Motor neuron (in vitro differentiated cells): ENCODE measurements around the gene DNAJC12. TPM values are rescaled to one million over a fixed set of nuclear protein-coding genes. Genes with fewer than 3 reads are reported as not detected.
"Not testable (repeated sequence)": the region's sequence is repeated elsewhere in the genome, so short reads cannot be mapped to it uniquely, and the experiment has no call there.

Experiments used
- ATAC-seq, 8 experiments: fragments of 200-7000 bp; cut with Tn5 transposase; replicated peaks in 6 of 8; 2 replicates each; pipeline ENCODE4 v1.8.0; 2021; ENCODE audit warnings: mild to moderate bottlenecking in 8 of 8, moderate library complexity in 8 of 8
- H3K27ac ChIP-seq, 2 donors: fragments of 250-450 bp; sonication (Bioruptor Pico); 2 replicates each; pipeline ENCODE4 v1.9.0; 2021; ENCODE audit warnings: antibody characterized with exemption in 2 of 2, mild to moderate bottlenecking in 2 of 2, moderate library complexity in 1 of 2
- H3K4me1 ChIP-seq, 2 donors: fragments of 250-450 bp; sonication (Bioruptor Pico); replicated peaks in 1 of 2; 2 replicates each; pipeline ENCODE4 v1.6.1; 2021; ENCODE audit warnings: antibody characterized with exemption in 2 of 2, mild to moderate bottlenecking in 2 of 2, moderate library complexity in 1 of 2
- H3K4me3 ChIP-seq, 5 donors: fragments of 250-450 bp; sonication (Bioruptor Pico); 2 replicates each; pipeline ENCODE4 v1.9.0; 2021; ENCODE audit warnings: antibody characterized with exemption in 5 of 5, mild to moderate bottlenecking in 5 of 5, moderate library complexity in 4 of 5
- WGBS, 10 experiments: fragments of 450-650 bp; shearing (Covaris generic); methylation state at CpG; one replicate each; pipeline ENCODE4 v1.0.0; 2022; 5-methylcytosine and 5-hydroxymethylcytosine counted together
- in situ Hi-C, 9 experiments: fragments of 400-800 bp; cut with MboI; loops; one replicate each; pipeline ENCODE4 v1.15.0; 2021; ENCODE audit warnings: low sequenced_read_pairs in 9 of 9, low pct_unique_long_range_greater_than_20kb in 2 of 9; ENCODE audit not compliant: unreplicated experiment in 9 of 9
- total RNA-seq, 8 experiments: library from RNA; unstranded; fragments of 300-600 nt; gene quantifications; 2 replicates each; pipeline versions ENCODE4 v1.2.3 to v1.2.4, GENCODE V29; 2022

DNAJC12 gene
- total RNA-seq = 100 to 1,000 TPM in 1 of 8 experiments, 10 to 100 TPM in 7; 18.3 to 175 (median 50.1) TPM

DNA sequence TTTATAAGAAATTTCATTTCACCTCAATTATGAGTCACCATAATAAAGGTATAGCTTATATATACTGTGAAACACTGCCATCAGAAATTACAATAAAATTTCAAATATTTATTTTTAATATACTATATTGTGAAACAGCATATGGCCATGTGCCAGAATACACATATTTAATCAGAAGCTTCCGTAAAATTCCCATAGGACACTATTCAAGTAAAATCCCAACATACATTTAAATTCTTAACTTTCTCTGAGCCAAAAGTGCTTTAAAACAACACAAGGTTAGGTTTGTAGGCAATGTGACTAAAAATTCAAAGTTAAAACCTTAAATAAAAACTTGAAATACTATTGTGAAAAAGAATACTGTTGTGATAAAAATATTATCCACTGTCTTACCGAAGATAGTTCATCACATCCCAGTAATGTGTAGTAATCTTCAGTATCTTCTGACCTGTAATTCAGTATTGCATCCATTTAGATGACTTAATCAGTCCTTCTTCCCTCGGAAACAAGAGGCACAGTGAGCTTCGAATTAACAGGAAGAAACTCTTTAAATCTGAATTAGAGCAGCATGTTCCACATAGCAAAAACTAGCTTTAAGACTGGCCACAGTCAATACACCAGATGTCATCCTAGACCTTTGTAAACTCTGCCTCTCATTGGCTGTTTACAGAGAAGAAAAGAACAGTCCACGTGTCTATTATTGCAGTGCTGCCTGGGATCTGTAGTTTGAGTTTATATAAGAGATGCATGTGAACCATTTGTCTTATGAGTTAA lies at the start of gene DNAJC12:
TSS of gene DNAJC12 (minus strand) at position 648 of the 774 bp plus-strand sequence. CDS start at position 471, 177 bp downstream.
- ATAC-seq = peak; percentile 96 to 100 (median 100)
- Histone ChIP-seq H3K4me1 (peaks cover 6 to 9% of the 10 kb centered on the region in 2 donors), H3K4me3 (peak within 1 kb of the TSS; percentile 32 to 53 (median 41)), H3K27ac (no peak within 1 kb of the TSS)
- 0 to 54% (median 33%) methylated on average over 3 to 5 of the region's 5 CpGs; no CpG with 5 or more reads in 1 of the 10 experiments for WGBS, 10 experiments
- in situ Hi-C loops = no loop called here

DNA sequence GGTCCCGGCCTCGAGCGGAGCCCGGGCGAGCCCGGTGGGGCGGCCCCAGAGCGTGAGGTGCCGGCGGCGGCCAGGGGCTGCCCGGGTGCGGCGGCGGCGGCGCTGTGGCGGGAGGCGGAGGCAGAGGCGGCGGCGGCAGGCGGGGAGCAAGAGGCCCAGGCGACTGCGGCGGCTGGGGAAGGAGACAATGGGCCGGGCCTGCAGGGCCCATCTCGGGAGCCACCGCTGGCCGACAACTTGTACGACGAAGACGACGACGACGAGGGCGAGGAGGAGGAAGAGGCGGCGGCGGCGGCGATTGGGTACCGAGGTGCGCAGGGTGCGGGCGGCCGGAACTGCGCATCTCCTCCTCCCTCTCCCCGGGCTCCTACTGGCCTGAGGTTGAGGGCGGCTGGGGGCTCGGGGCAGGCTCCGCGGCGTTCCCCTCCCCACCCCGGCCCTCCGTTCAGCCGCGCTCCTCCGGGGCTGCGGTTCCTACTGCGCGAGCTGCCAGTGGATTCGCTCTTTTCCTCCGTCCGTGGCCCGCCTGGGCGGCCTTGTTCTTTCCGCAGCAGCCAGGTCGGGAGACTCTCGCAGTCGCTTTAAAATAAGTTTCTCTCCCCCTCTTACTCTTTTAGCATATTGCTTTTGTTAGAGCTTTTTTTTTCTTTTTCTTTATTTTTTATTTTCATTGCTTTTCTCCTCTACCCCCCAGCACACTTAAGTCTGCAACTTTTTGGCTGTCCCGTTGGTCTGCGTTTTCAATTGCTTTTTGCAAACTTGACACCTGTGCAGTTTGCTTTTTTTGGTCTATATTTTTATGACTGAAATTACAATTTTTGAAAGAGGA lies 47.1 kb upstream of the DNAJC12 start:
- peak overlapping the region; percentile 56 to 84 (median 74) for H3K4me3 ChIP-seq
- in situ Hi-C loops = no loop called here
- 0 to 4% (median 0%) methylated on average over 4 to 24 of the region's 73 CpGs for WGBS, 10 experiments
- peaks cover 0 to 8% of the 10 kb centered on the region in 2 donors for H3K4me1 ChIP-seq
- peak overlapping the region; percentile 96 to 97 for H3K27ac ChIP-seq
- ATAC-seq = peak; percentile 66 to 80 (median 76)

DNA sequence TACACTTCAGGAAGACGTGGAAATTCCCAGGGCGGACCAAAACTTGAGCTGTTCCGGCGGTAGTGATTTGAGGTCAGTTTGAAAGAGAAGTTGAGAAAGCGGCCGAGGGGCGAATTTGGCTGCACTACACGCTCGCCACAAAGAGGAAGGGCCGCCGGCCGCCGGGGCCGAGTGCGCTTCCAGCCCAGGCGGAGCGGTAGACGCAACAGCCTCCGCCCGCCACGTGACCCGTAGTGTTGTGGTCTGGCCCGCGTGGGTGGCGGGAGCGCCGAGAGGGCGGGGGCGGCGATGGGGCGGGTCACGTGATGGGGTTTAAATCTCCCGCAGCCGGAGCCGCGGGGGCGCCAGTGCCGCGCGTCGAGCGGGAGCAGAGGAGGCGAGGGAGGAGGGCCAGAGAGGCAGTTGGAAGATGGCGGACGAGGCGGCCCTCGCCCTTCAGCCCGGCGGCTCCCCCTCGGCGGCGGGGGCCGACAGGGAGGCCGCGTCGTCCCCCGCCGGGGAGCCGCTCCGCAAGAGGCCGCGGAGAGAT lies 46.4 kb upstream of the DNAJC12 start, which contains the start of gene SIRT1:
TSS of gene SIRT1 (plus strand) at position 344 of the 529 bp plus-strand sequence. CDS start at position 410, 66 bp downstream.
- 0 to 10% (median 1%) methylated on average over 1 to 13 of the region's 62 CpGs; no CpG with 5 or more reads in 4 of the 10 experiments for WGBS, 10 experiments
- in situ Hi-C loops = no loop called here
- H3K4me1 ChIP-seq = peaks cover 0 to 8% of the 10 kb centered on the region in 2 donors
- peak within 1 kb of the TSS; percentile 56 to 84 (median 74) for H3K4me3 ChIP-seq
- peak; percentile 81 to 92 (median 89) for ATAC-seq
- peak within 1 kb of the TSS; percentile 96 to 97 for H3K27ac ChIP-seq

GRCh38 chr10:67883710-67884312 lies 45.8 kb upstream of the DNAJC12 start:
- ATAC-seq = peak in 7 of 8 experiments; percentile 10 to 34 (median 32)
- in situ Hi-C loops = no loop called here
- Histone ChIP-seq H3K4me1 (peaks cover 0 to 8% of the 10 kb centered on the region in 2 donors), H3K4me3 (peak overlapping the region; percentile 56 to 84 (median 74)), H3K27ac (peak overlapping the region; percentile 62 to 97)
- WGBS, 10 experiments = 0 to 80% (median 11%) methylated on average over 1 to 13 of the region's 13 CpGs

DNA sequence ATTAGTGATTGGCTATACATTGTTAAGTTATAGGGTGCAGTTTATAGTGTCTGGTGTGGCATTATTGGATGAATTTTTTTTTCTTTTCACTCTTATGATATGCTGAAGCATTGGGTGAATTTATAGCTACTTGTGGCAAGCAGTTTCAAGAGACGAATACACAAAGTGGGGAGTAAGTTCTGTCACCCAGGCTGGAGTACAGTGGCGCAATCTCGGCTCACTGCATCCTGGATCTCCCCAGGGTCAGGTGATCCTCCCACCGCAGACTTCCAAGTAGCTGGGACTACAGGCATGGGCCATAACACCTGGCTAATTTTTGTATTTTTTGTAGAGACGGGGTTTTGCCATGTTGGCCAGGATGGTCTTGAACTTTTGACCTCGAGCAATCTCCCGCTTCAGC lies 40.1 kb upstream of the DNAJC12 start:
- H3K4me3 ChIP-seq = no peak overlapping the region
- H3K27ac ChIP-seq = no peak overlapping the region
- in situ Hi-C loops = no loop called here
- peaks cover 2 to 4% of the 10 kb centered on the region in 2 donors for H3K4me1 ChIP-seq
- 61 to 100% (median 96%) methylated on average over 1 to 7 of the region's 7 CpGs; no CpG with 5 or more reads in 3 of the 10 experiments for WGBS, 10 experiments
- no peak for ATAC-seq

GRCh38 chr10:67877421-67877820 lies 39.4 kb upstream of the DNAJC12 start:
- H3K27ac ChIP-seq, H3K4me1 ChIP-seq, in situ Hi-C loops, ATAC-seq, H3K4me3 ChIP-seq: not testable (repeated sequence)
- 76 to 100% (median 93%) methylated on average over 3 to 8 of the region's 11 CpGs; no CpG with 5 or more reads in 3 of the 10 experiments for WGBS, 10 experiments

- no peak for ATAC-seq
- Histone ChIP-seq H3K4me3 (no peak overlapping the region), H3K27ac (no peak overlapping the region), H3K4me1 (peaks cover 2 to 4% of the 10 kb centered on the region in 2 donors)
- in situ Hi-C loops = no loop called here
- WGBS, 10 experiments = 25 to 100% (median 73%) methylated on average over 1 to 3 of the region's 3 CpGs
Measured at GRCh38 chr10:67875340-67876238, 37.6 kb upstream of the DNAJC12 start.

GRCh38 chr10:67869996-67870395 lies 32.0 kb upstream of the DNAJC12 start:
- in situ Hi-C loops = loop anchor here in 5 of 9 experiments (25.0 kb wide), 3 partner anchors 292 to 467 kb away; partner anchors contain the start of genes HNRNPH3 (in 2 of the 5) and PBLD (in 2 of the 5)
- WGBS, 10 experiments = 50 to 100% (median 90%) methylated on average over 1 to 5 of the region's 6 CpGs; no CpG with 5 or more reads in 2 of the 10 experiments
- no peak for ATAC-seq
- no peak overlapping the region for H3K4me3 ChIP-seq
- no peak overlapping the region for H3K27ac ChIP-seq
- no peaks in the 10 kb centered on the region for H3K4me1 ChIP-seq

DNA sequence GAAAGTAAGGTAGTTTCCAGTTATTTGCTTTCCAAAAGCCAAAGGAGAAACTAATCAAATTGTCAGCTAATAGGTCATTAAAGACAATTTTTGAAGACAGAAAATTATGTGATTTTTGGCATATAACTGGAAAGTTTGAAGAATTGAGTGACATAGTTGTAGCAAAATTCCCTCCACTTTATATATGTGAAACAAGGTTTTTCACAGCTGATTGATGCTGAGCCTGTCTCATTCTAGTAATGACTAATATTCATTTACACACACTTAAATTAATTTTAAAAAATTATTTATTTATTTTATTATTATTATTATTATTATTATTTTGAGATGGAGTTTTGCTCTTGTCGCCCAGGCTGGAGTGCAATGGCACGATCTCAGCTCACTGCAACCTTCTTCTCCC lies 30.1 kb upstream of the DNAJC12 start:
- WGBS, 10 experiments = 67 to 100% (median 100%) methylated on average over 1 to 2 of the region's 2 CpGs; no CpG with 5 or more reads in 3 of the 10 experiments

DNA sequence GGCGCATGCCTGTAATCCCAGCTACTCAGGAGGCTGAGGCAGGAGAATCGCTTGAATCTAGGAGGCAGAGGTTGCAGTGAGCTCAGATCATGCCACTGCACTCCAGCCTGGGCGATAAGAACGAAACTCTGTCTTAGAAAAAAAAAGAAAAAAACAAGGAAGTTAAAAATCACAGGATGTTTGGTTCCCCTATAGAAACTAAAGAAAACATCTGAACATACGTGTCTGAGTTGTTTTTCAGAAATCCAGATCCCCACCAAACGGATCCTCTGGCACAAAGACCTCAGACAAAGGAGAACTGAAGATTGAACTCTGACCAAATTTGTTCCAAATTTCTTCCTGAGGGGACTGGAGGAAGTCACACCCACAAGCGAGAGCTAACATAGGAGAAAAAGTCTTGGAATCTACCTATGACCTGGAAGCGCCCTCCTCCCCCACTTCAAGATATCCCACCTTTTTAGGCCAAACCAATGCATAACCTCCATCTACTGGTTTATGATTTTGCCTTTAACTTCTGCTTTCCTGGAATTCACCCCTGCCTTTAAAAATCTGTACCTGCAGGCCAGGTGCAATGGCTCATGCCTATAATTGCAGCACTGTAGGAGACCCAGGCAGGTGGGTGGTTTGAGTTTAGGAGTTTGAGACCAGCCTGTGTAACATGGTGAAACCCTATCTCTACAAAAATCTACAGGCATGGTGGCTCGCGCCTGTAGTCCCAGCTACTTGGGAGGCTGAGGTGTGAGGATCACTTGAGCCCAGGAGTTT lies 26.8 kb upstream of the DNAJC12 start:
- in situ Hi-C loops = loop anchor here in 5 of 9 experiments (25.0 kb wide), 3 partner anchors 298 to 473 kb away; partner anchors contain the start of genes HNRNPH3 (in 2 of the 5) and PBLD (in 2 of the 5)
- H3K27ac ChIP-seq = no peak overlapping the region
- peaks cover 4% of the 10 kb centered on the region in 2 donors for H3K4me1 ChIP-seq
- 70 to 100% (median 93%) methylated on average over 1 to 8 of the region's 10 CpGs; no CpG with 5 or more reads in 1 of the 10 experiments for WGBS, 10 experiments
- ATAC-seq = no peak
- H3K4me3 ChIP-seq = no peak overlapping the region

More for the DNA sequence above, 30.1 kb upstream of the DNAJC12 start:
- H3K4me1 ChIP-seq = no peaks in the 10 kb centered on the region
- in situ Hi-C loops = loop anchor here in 5 of 9 experiments (25.0 kb wide), 3 partner anchors 294 to 469 kb away; partner anchors contain the start of genes HNRNPH3 (in 2 of the 5) and PBLD (in 2 of the 5)
- no peak overlapping the region for H3K4me3 ChIP-seq
- H3K27ac ChIP-seq = no peak overlapping the region
- ATAC-seq = no peak
